Activated naive CD4-positive, alpha-beta T cell treated with anti-CD3 and anti-CD28 coated beads, Interleukin-2, amount 50 U/mL, for 16 hours (primary cell): ENCODE data around the gene DNHD1.

Source experiments
- DNase-seq: peaks from one replicate; pipeline ENCODE4 v3.0.0-alpha.2; 2020

The DNHD1 gene

GRCh38 chr11:6531267-6531752, 34.2 kb downstream of the DNHD1 start:
- DNase-seq, result no peak

- no peak for DNase-seq
Measured at GRCh38 chr11:6538456-6538855, 41.4 kb downstream of the DNHD1 start.

- no peak for DNase-seq
Measured at GRCh38 chr11:6538945-6539344, 41.9 kb downstream of the DNHD1 start.

- DNase-seq, result no peak
Measured at GRCh38 chr11:6539748-6540268, 42.7 kb downstream of the DNHD1 start.

GRCh38 chr11:6541356-6541755, 44.3 kb downstream of the DNHD1 start:
- DNase-seq, result no peak

- no peak for DNase-seq
Measured at GRCh38 chr11:6542727-6543126, 45.6 kb downstream of the DNHD1 start.

GRCh38 chr11:6544921-6545850, 48.1 kb downstream of the DNHD1 start:
- DNase-seq, result no peak

- DNase-seq, result no peak
Measured at GRCh38 chr11:6545917-6546605, 49.0 kb downstream of the DNHD1 start.

GRCh38 chr11:6546735-6547134, 49.7 kb downstream of the DNHD1 start:
- no peak for DNase-seq

GRCh38 chr11:6547177-6547576, 50.1 kb downstream of the DNHD1 start:
- DNase-seq, result no peak

GRCh38 chr11:6548121-6548520, 51.0 kb downstream of the DNHD1 start:
- DNase-seq, result no peak

GRCh38 chr11:6548641-6549040, 51.6 kb downstream of the DNHD1 start:
- DNase-seq, result no peak

GRCh38 chr11:6553634-6554033, 56.6 kb downstream of the DNHD1 start:
- no peak for DNase-seq

- DNase-seq, result no peak
Measured at GRCh38 chr11:6554828-6555706, 58.0 kb downstream of the DNHD1 start.

GRCh38 chr11:6556139-6556949, 59.3 kb downstream of the DNHD1 start:
- DNase-seq, result no peak

- no peak for DNase-seq
Measured at GRCh38 chr11:6557063-6557462, 60.0 kb downstream of the DNHD1 start.

GRCh38 chr11:6557761-6558674, 60.9 kb downstream of the DNHD1 start:
- DNase-seq, result no peak

GRCh38 chr11:6559369-6559768, 62.3 kb downstream of the DNHD1 start:
- no peak for DNase-seq

- no peak for DNase-seq
Measured at GRCh38 chr11:6561288-6561687, 64.2 kb downstream of the DNHD1 start.

GRCh38 chr11:6563121-6563619, 66.1 kb downstream of the DNHD1 start:
- no peak for DNase-seq

GRCh38 chr11:6563667-6564066, 66.6 kb downstream of the DNHD1 start:
- no peak for DNase-seq
